Activated naive CD4-positive, alpha-beta T cell treated with anti-CD3 and anti-CD28 coated beads, Interleukin-2, amount 10 ng/mL, durations not matched to agents 7 days and 5 days (primary cell): ENCODE data around the gene CNTNAP4.

Experiments used
- CTCF ChIA-PET: fragments of 350-600 bp; sonication (Branson Sonifier 250); formaldehyde crosslinking; loops from one replicate; lab custom pipeline; 2021; ENCODE audit warnings: antibody characterized with exemption; lab: Charles Lee
- DNase-seq: peaks from one replicate; pipeline ENCODE4 v3.0.0-alpha.2; 2020
- H3K27ac Mint-ChIP-seq: one replicate; pipeline ENCODE4 v1.8.0; 2021; ENCODE audit warnings: mild to moderate bottlenecking, moderate library complexity, mixed read lengths
- H3K27me3 Mint-ChIP-seq: one replicate; pipeline ENCODE4 v1.8.0; 2021; ENCODE audit warnings: mild to moderate bottlenecking, mixed read lengths
- H3K36me3 Mint-ChIP-seq: one replicate; pipeline ENCODE4 v1.8.0; 2021; ENCODE audit warnings: mixed read lengths
- H3K4me1 Mint-ChIP-seq: one replicate; pipeline ENCODE4 v1.8.0; 2021; ENCODE audit warnings: mixed read lengths
- H3K4me3 Mint-ChIP-seq: one replicate; pipeline ENCODE4 v1.8.0; 2021; ENCODE audit warnings: mild to moderate bottlenecking, moderate library complexity, mixed read lengths
- H3K9me3 Mint-ChIP-seq: one replicate; pipeline ENCODE4 v1.8.0; 2021; ENCODE audit warnings: mixed read lengths

The CNTNAP4 gene

GRCh38 chr16:76461836-76462235 is 184.6 kb downstream of the CNTNAP4 start:
- Mint-ChIP-seq H3K9me3 (no peaks in the 10 kb centered on the region), H3K27ac (no peak overlapping the region), H3K4me3 (no peak overlapping the region), H3K4me1 (no peaks in the 10 kb centered on the region), H3K27me3 (no peaks in the 10 kb centered on the region), H3K36me3 (no peaks in the 10 kb centered on the region)
- CTCF ChIA-PET = no interaction called here
- no peak for DNase-seq

- no peaks in the 10 kb centered on the region for H3K9me3 Mint-ChIP-seq
- H3K27me3 Mint-ChIP-seq = no peaks in the 10 kb centered on the region
- no peaks in the 10 kb centered on the region for H3K36me3 Mint-ChIP-seq
- H3K4me1 Mint-ChIP-seq = no peaks in the 10 kb centered on the region
- CTCF ChIA-PET = no interaction called here
- H3K27ac Mint-ChIP-seq = no peak overlapping the region
- no peak overlapping the region for H3K4me3 Mint-ChIP-seq
- DNase-seq = no peak
Observed at GRCh38 chr16:76464955-76465620, 187.9 kb downstream of the CNTNAP4 start.

GRCh38 chr16:76466871-76467270 is 189.7 kb downstream of the CNTNAP4 start:
- Mint-ChIP-seq H3K4me3 (no peak overlapping the region), H3K27me3 (no peaks in the 10 kb centered on the region), H3K27ac (no peak overlapping the region), H3K4me1 (no peaks in the 10 kb centered on the region), H3K36me3 (no peaks in the 10 kb centered on the region), H3K9me3 (peaks cover 5% of the 10 kb centered on the region)
- CTCF ChIA-PET = no interaction called here
- DNase-seq = no peak

GRCh38 chr16:76474048-76474447 is 196.8 kb downstream of the CNTNAP4 start:
- peaks cover 7% of the 10 kb centered on the region for H3K9me3 Mint-ChIP-seq
- no peak overlapping the region for H3K4me3 Mint-ChIP-seq
- no peak for DNase-seq
- H3K27ac Mint-ChIP-seq = no peak overlapping the region
- no peaks in the 10 kb centered on the region for H3K4me1 Mint-ChIP-seq
- CTCF ChIA-PET = no interaction called here
- H3K36me3 Mint-ChIP-seq = no peaks in the 10 kb centered on the region
- H3K27me3 Mint-ChIP-seq = no peaks in the 10 kb centered on the region

GRCh38 chr16:76478105-76478504 is 200.9 kb downstream of the CNTNAP4 start:
- Mint-ChIP-seq H3K36me3 (no peaks in the 10 kb centered on the region), H3K9me3 (no peaks in the 10 kb centered on the region), H3K27me3 (no peaks in the 10 kb centered on the region), H3K27ac (no peak overlapping the region), H3K4me1 (no peaks in the 10 kb centered on the region), H3K4me3 (no peak overlapping the region)
- DNase-seq = no peak
- CTCF ChIA-PET = no interaction called here

- CTCF ChIA-PET = no interaction called here
- Mint-ChIP-seq H3K9me3 (peaks cover 4% of the 10 kb centered on the region), H3K4me3 (no peak overlapping the region), H3K36me3 (no peaks in the 10 kb centered on the region), H3K27ac (no peak overlapping the region), H3K4me1 (no peaks in the 10 kb centered on the region), H3K27me3 (no peaks in the 10 kb centered on the region)
- DNase-seq = no peak
Observed at GRCh38 chr16:76483307-76483909, 206.2 kb downstream of the CNTNAP4 start.

- H3K36me3 Mint-ChIP-seq = no peaks in the 10 kb centered on the region
- H3K4me1 Mint-ChIP-seq = no peaks in the 10 kb centered on the region
- H3K9me3 Mint-ChIP-seq = peaks cover 4% of the 10 kb centered on the region
- no peak overlapping the region for H3K27ac Mint-ChIP-seq
- H3K4me3 Mint-ChIP-seq = no peak overlapping the region
- H3K27me3 Mint-ChIP-seq = no peaks in the 10 kb centered on the region
- CTCF ChIA-PET = no interaction called here
- no peak for DNase-seq
Observed at GRCh38 chr16:76484020-76484419, 206.8 kb downstream of the CNTNAP4 start.

- CTCF ChIA-PET = no interaction called here
- Mint-ChIP-seq H3K27me3 (no peaks in the 10 kb centered on the region), H3K9me3 (peaks cover 4% of the 10 kb centered on the region), H3K4me1 (no peaks in the 10 kb centered on the region), H3K4me3 (no peak overlapping the region), H3K36me3 (no peaks in the 10 kb centered on the region), H3K27ac (no peak overlapping the region)
- DNase-seq = no peak
Observed at GRCh38 chr16:76486740-76487139, 209.5 kb downstream of the CNTNAP4 start.

GRCh38 chr16:76487411-76488064 is 210.3 kb downstream of the CNTNAP4 start:
- CTCF ChIA-PET = no interaction called here
- Mint-ChIP-seq H3K27me3 (no peaks in the 10 kb centered on the region), H3K36me3 (no peaks in the 10 kb centered on the region), H3K4me1 (no peaks in the 10 kb centered on the region), H3K9me3 (peaks cover 4% of the 10 kb centered on the region), H3K27ac (no peak overlapping the region), H3K4me3 (no peak overlapping the region)
- DNase-seq = no peak

- peaks cover 5% of the 10 kb centered on the region for H3K9me3 Mint-ChIP-seq
- CTCF ChIA-PET = no interaction called here
Observed at GRCh38 chr16:76488065-76488417, 210.8 kb downstream of the CNTNAP4 start.

GRCh38 chr16:76490036-76490639 is 212.9 kb downstream of the CNTNAP4 start:
- H3K27me3 Mint-ChIP-seq = no peaks in the 10 kb centered on the region
- CTCF ChIA-PET = no interaction called here
- no peak overlapping the region for H3K4me3 Mint-ChIP-seq
- no peak for DNase-seq
- H3K27ac Mint-ChIP-seq = no peak overlapping the region
- no peaks in the 10 kb centered on the region for H3K36me3 Mint-ChIP-seq
- H3K4me1 Mint-ChIP-seq = no peaks in the 10 kb centered on the region
- H3K9me3 Mint-ChIP-seq = peaks cover 1% of the 10 kb centered on the region

More at GRCh38 chr16:76488065-76488417, 210.8 kb downstream of the CNTNAP4 start:
- no peak for DNase-seq
- Mint-ChIP-seq H3K4me1 (no peaks in the 10 kb centered on the region), H3K27ac (no peak overlapping the region), H3K27me3 (no peaks in the 10 kb centered on the region), H3K36me3 (no peaks in the 10 kb centered on the region), H3K4me3 (no peak overlapping the region)

GRCh38 chr16:76500006-76500405 is 222.8 kb downstream of the CNTNAP4 start:
- CTCF ChIA-PET = no interaction called here
- peaks cover 12% of the 10 kb centered on the region for H3K9me3 Mint-ChIP-seq
- DNase-seq = no peak
- H3K4me3 Mint-ChIP-seq = no peak overlapping the region
- no peaks in the 10 kb centered on the region for H3K27me3 Mint-ChIP-seq
- no peaks in the 10 kb centered on the region for H3K4me1 Mint-ChIP-seq
- no peak overlapping the region for H3K27ac Mint-ChIP-seq
- H3K36me3 Mint-ChIP-seq = no peaks in the 10 kb centered on the region

GRCh38 chr16:76502063-76502462 is 224.9 kb downstream of the CNTNAP4 start:
- no peak overlapping the region for H3K4me3 Mint-ChIP-seq
- no peak for DNase-seq
- no peaks in the 10 kb centered on the region for H3K36me3 Mint-ChIP-seq
- H3K27me3 Mint-ChIP-seq = no peaks in the 10 kb centered on the region
- H3K9me3 Mint-ChIP-seq = peaks cover 12% of the 10 kb centered on the region
- no peak overlapping the region for H3K27ac Mint-ChIP-seq
- H3K4me1 Mint-ChIP-seq = no peaks in the 10 kb centered on the region
- CTCF ChIA-PET = no interaction called here

- DNase-seq = no peak
- Mint-ChIP-seq H3K27me3 (no peaks in the 10 kb centered on the region), H3K36me3 (no peaks in the 10 kb centered on the region), H3K27ac (no peak overlapping the region), H3K4me3 (no peak overlapping the region), H3K9me3 (peaks cover 12% of the 10 kb centered on the region), H3K4me1 (no peaks in the 10 kb centered on the region)
- CTCF ChIA-PET = no interaction called here
Observed at GRCh38 chr16:76502555-76502954, 225.4 kb downstream of the CNTNAP4 start.

GRCh38 chr16:76503091-76503490 is 225.9 kb downstream of the CNTNAP4 start:
- Mint-ChIP-seq H3K9me3 (peaks cover 12% of the 10 kb centered on the region), H3K4me1 (no peaks in the 10 kb centered on the region), H3K36me3 (no peaks in the 10 kb centered on the region), H3K27ac (no peak overlapping the region), H3K4me3 (no peak overlapping the region), H3K27me3 (no peaks in the 10 kb centered on the region)
- DNase-seq = no peak
- CTCF ChIA-PET = no interaction called here
